Bronchial epithelial cell (primary cell): ENCODE results near the gene CCDC40. TPM values are rescaled to one million over a fixed set of nuclear protein-coding genes. Genes with fewer than 3 reads are reported as not detected.
A peak's percentile ranks its signal among the peaks of the same experiment; 100 is the strongest.
"Not testable (repeated sequence)": the region's sequence is repeated elsewhere in the genome, so short reads cannot be mapped to it uniquely, and the experiment has no call there.

ENCODE experiments used
- DNase-seq: peaks from one replicate; pipeline ENCODE4 v3.0.0-alpha.2; 2010; ENCODE audit warnings: low read depth
- FAIRE-seq: peaks from 2 replicates; lab custom pipeline; 2011; peaks lifted over from hg19 to GRCh38; lab: Jason Lieb, UNC
- H3K27me3 ChIP-seq: 2 replicates; pipeline ENCODE4 v1.5.1; 2011; ENCODE audit warnings: low read length; ENCODE audit not compliant: control insufficient read depth, insufficient read depth
- H3K36me3 ChIP-seq: 2 replicates; pipeline ENCODE4 v1.5.1; 2011; ENCODE audit warnings: low read length; ENCODE audit not compliant: control insufficient read depth, insufficient read depth
- H3K4me3 ChIP-seq: 2 replicates; pipeline ENCODE4 v1.5.1; 2011; ENCODE audit warnings: mild to moderate bottlenecking, low read depth, low read length, control low read depth
- total RNA-seq: library from RNA; depleted of rRNA; stranded (reverse); fragments of >200 nt; gene quantifications from 2 replicates; pipeline ENCODE4 v1.2.1, GENCODE V29; 2014
- TF ChIP-seq, protein P1 (sequence below): IDR thresholded peaks from 2 replicates; pipeline ENCODE4 v1.5.1; 2011; ENCODE audit warnings: mild to moderate bottlenecking, moderate library complexity, low read length, control low read depth, inconsistent platforms; ENCODE audit not compliant: insufficient read depth, severe bottlenecking

Gene CCDC40
- total RNA-seq, 1 donor from 2014 or later = 0.79 TPM

DNA sequence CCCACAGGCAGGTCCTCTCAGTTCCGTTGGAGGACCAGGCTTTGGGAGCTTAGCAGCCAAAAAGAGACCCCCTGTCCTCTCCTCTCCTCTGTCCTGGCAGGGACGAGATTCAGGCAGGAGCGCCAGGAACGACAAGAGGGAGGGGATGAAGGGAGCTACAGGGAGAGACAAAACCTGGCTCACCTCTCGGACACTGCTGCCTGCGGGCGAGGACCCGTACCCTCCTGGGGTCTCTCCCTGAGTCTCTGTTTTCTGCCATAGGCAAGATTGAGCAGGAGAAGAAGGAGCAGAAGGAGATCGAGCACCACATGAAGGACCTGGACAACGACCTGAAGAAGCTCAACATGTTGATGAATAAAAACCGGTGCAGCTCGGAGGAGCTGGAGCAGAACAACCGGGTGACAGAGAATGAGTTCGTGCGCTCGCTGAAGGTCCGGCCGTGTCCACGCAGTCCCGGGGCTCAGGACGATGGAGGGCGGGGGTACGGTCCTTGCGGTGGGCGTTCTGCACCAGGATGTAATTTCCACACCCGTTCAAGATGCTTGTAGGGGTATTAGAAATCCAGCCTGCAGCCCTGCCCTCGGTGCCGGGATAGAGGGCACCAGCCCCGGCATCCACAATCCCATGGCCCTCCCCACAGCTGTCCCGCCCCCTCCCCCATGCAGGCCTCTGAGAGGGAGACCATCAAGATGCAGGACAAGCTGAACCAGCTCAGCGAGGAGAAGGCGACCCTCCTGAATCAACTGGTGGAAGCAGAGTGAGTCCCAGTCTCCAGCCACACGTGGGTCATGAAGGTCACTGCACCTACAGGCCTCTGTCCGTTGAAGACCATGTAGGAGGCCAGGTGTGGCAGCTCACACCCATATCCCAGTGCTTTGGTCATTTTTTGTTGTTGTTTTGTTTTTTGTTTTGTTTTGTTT lies 51.2 kb downstream of the CCDC40 start:
- Histone ChIP-seq H3K4me3 (no peak overlapping the region), H3K27me3 (no peaks in the 10 kb centered on the region), H3K36me3 (no peaks in the 10 kb centered on the region)
- TF ChIP-seq, protein P1, sequence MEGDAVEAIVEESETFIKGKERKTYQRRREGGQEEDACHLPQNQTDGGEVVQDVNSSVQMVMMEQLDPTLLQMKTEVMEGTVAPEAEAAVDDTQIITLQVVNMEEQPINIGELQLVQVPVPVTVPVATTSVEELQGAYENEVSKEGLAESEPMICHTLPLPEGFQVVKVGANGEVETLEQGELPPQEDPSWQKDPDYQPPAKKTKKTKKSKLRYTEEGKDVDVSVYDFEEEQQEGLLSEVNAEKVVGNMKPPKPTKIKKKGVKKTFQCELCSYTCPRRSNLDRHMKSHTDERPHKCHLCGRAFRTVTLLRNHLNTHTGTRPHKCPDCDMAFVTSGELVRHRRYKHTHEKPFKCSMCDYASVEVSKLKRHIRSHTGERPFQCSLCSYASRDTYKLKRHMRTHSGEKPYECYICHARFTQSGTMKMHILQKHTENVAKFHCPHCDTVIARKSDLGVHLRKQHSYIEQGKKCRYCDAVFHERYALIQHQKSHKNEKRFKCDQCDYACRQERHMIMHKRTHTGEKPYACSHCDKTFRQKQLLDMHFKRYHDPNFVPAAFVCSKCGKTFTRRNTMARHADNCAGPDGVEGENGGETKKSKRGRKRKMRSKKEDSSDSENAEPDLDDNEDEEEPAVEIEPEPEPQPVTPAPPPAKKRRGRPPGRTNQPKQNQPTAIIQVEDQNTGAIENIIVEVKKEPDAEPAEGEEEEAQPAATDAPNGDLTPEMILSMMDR = no peak
- FAIRE-seq (no peak), DNase-seq (no peak)

DNA sequence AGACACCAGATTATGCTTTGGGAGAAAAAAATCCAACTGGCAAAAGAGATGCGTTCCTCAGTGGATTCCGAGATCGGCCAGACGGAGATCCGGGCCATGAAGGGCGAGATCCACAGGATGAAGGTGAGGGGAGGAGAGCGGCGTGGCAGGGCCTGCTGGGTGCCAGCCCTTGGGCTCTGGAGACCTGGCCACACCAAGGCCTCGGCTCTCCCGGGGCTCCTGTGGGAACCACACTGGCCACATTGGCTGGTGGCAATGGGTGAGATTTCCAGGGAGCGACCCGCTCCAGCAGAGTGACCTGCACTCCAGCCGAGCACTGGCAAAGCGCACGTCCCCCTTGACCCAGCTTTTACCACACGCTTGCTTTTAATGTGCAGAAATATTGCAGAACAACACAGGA lies 53.3 kb downstream of the CCDC40 start:
- Histone ChIP-seq H3K4me3 (no peak overlapping the region), H3K36me3 (no peaks in the 10 kb centered on the region), H3K27me3 (no peaks in the 10 kb centered on the region)
- DNase-seq (no peak), FAIRE-seq (no peak)
- TF ChIP-seq, protein P1 = no peak

DNA sequence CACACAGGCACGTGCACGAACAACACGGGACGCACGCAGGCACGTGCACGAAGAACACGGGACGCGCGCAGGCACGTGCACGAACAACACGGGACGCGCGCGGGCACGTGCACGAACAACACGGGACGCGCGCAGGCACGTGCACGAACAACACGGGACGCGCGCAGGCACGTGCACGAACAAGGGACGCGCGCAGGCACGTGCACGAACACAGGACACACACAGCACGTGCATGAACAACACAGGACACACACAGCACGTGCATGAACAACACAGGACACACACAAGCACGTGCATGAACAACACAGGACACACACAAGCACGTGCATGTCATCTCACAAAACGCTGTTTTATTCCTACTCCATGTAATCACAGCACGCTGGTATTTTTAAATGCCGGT lies 53.7 kb downstream of the CCDC40 start:
- not testable (repeated sequence) for DNase-seq, H3K36me3 ChIP-seq, H3K4me3 ChIP-seq, H3K27me3 ChIP-seq
- FAIRE-seq = peak; percentile 40

DNA sequence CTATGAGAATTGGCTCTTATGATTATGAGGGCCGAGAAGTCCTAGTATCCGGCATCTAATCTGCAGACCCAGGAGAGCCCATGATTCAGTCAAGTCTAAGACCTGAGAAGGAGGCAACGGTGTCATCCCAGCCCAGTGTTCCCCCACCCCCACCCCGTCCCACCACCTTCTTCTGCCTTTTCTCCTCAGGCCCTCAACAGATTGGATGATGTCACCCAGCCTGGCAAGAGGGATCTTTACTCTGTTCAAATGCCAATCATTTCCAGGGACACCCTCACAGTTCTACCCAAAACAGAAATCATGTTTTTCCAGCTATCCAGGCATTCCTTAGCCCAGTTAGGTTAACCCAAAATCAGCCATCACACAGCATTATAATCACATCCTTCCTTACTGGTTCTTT lies 54.9 kb downstream of the CCDC40 start:
- TF ChIP-seq, protein P1 = no peak

DNA sequence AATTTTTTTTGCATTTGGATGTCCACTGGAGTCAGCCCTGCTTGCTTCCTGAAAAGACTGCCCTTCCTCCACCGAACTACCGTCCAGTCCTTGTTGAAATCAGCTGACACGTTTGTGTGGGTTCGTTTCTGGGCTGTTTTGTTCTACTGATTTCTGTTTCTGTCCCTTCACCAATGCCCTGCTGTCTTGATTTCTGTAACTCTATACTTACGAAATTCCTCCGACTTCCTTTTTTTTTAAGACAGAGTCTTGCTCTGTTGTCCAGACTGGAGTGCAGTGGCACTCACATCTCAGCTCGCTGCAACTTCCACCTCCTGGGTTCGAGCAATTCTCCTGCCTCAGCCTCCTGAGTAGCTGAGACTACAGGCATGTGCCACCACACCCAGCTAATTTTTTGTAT lies 56.5 kb downstream of the CCDC40 start:
- no peak for DNase-seq
- TF ChIP-seq, protein P1 = no peak
- H3K4me3 ChIP-seq = no peak overlapping the region
- no peaks in the 10 kb centered on the region for H3K36me3 ChIP-seq
- no peak for FAIRE-seq
- no peaks in the 10 kb centered on the region for H3K27me3 ChIP-seq

More for the DNA sequence above, 54.9 kb downstream of the CCDC40 start:
- no peak overlapping the region for H3K4me3 ChIP-seq
- FAIRE-seq (no peak), DNase-seq (no peak)
- no peaks in the 10 kb centered on the region for H3K36me3 ChIP-seq
- no peaks in the 10 kb centered on the region for H3K27me3 ChIP-seq

DNA sequence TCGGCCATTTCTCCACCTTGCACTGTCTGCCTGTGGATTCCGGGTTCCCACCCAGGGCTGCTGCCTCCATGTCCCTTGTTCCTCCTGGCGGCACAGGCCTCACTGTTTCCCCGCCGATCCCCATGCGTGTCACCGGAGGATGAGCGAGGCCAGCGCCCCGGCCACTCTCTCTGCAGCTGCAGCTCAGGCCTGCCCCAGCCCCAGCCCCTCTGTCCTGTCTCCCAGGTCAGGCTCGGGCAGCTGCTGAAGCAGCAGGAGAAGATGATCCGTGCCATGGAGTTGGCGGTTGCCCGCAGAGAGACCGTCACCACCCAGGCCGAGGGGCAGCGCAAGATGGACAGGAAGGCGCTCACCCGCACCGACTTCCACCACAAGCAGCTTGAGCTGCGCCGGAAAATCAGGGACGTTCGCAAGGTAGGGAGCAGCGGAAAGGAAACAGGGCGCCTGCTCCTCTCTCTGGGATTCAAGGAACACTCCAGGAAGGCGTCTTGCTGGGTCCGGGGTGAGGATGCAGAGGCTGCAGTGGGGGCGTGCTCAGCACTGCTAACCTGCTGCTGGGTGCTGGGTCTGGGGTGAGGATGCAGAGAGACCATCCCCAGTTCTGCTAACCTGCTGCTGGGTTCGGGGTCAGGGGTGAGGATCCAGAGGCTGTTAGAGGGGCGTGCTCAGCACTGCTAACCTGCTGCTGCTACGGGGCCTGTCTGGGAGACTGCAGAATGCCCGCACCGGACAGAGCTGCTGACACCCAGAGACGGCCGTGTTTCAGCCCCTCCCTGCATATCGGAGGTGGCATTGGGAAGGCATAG lies 58.8 kb downstream of the CCDC40 start:
- Histone ChIP-seq H3K27me3 (no peaks in the 10 kb centered on the region), H3K4me3 (no peak overlapping the region), H3K36me3 (no peaks in the 10 kb centered on the region)
- DNase-seq (no peak), FAIRE-seq (no peak)
- TF ChIP-seq, protein P1 = no peak
